ENCODE measurements around the gene ENPP1. TPM values are rescaled to one million over a fixed set of nuclear protein-coding genes. Genes with fewer than 3 reads are reported as not detected.

Gene ENPP1
- total and polyA plus RNA-seq, 2 of the 4 experiments (the other 2 are of a cell fraction) = 10.9 to 38.9 TPM

DNA sequence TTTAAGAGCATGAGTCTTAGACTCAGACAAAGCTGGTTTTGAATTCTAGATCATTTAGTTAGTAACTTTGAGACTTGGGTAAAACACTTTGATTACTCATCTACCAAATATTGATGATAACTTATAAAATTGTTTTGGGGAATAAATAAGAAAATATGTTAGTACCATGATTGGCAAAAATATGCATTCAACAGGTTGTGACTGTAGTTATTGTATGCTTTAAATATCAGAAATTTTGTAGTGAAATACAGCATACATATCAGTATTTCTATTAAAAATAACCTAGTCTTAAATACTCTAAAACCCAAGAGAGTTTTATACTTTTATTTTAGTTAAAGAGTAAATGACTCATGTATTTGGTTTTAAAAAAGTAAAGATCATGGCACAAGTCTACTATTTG, 68.7 kb downstream of the ENPP1 start:
- Histone ChIP-seq H2BK5ac (ENCODE audit: low read depth, low read length, poor library complexity, severe bottlenecking) (no peak overlapping the region), H3K27ac (ENCODE audit: insufficient read depth, low read length) (no peak overlapping the region), H3K79me1 (ENCODE audit: low read depth in 1 of 2, low read length in 2 of 2) (no peaks in the 10 kb centered on the region), H4K20me1 (ENCODE audit: insufficient read depth, low read length) (no peaks in the 10 kb centered on the region), H3K56ac (ENCODE audit: extremely low read depth, insufficient read depth, low read length) (no peak overlapping the region), H3K27me3 (ENCODE audit: control insufficient read depth, insufficient read depth, low read length) (no peaks in the 10 kb centered on the region), H3K18ac (ENCODE audit: low read depth, low read length) (no peak overlapping the region), H3K4me3 (ENCODE audit: insufficient read depth, low read depth, low read length) (no peak overlapping the region), H2BK20ac (ENCODE audit: low read depth, low read length) (no peak overlapping the region), H4K8ac (ENCODE audit: low read depth in 2 of 2, low read length in 2 of 2) (no peak overlapping the region), H3K4me1 (ENCODE audit: control insufficient read depth, insufficient read depth, low read length) (no peaks in the 10 kb centered on the region), H3K36me3 (ENCODE audit: control insufficient read depth, insufficient read depth, low read length) (no peaks in the 10 kb centered on the region), H3K14ac (replicated peaks; ENCODE audit: low read depth, low read length) (no peak overlapping the region), H2AK5ac (ENCODE audit: low read depth, low read length) (no peak overlapping the region), H3K9me1 (ENCODE audit: insufficient read depth, low read length) (peaks cover 3% of the 10 kb centered on the region; the same call in 1 of the 2 replicates), H3K23ac (ENCODE audit: low read depth, low read length) (no peak overlapping the region), H2BK15ac (ENCODE audit: low read depth, low read length) (no peak overlapping the region), H3K9ac (ENCODE audit: low read depth, low read length) (no peak overlapping the region), H2AFZ (replicated peaks; ENCODE audit: low read length, poor library complexity) (no peak overlapping the region), H4K91ac (ENCODE audit: insufficient read depth, low read depth, low read length) (no peak overlapping the region), H3K4me2 (ENCODE audit: low read depth, low read length) (no peak overlapping the region), H3K9me3 (ENCODE audit: control insufficient read depth, insufficient read depth, low read length) (no peaks in the 10 kb centered on the region), H2AK9ac (replicated peaks; ENCODE audit: low read depth, low read length, poor library complexity) (no peak overlapping the region), H2BK120ac (ENCODE audit: low read depth, low read length) (no peak overlapping the region), H4K5ac (ENCODE audit: low read depth, low read length) (no peak overlapping the region), H3K4ac (ENCODE audit: low read depth, low read length) (no peak overlapping the region)
- ATAC-seq (ENCODE audit: low read depth) (no peak), DNase-seq (no peak)
- no TSS peak for BruUV-seq (replicated peaks)
- ChIA-PET POLR2A (ENCODE audit: unreplicated experiment) (no interaction called here), CTCF (no interaction called here)
- dilution Hi-C loops (cut with HindIII; ENCODE audit: low sequenced_read_pairs, unreplicated experiment) = no loop called here
- TF ChIP-seq RFX5 (IDR thresholded peaks at IDR 0.05; ENCODE audit: low read depth, low read length) (no peak), RCOR1 (IDR thresholded peaks at IDR 0.05; ENCODE audit: insufficient replicate concordance, low read length) (no peak), SMC3 (IDR thresholded peaks at IDR 0.05; ENCODE audit: low read depth, low read length) (no peak), MXI1 (IDR thresholded peaks at IDR 0.05; ENCODE audit: borderline replicate concordance, low read depth, low read length) (no peak), CEBPB (IDR thresholded peaks at IDR 0.05; ENCODE audit: low read depth, low read length) (no peak), NFE2L2 (IDR thresholded peaks at IDR 0.05; ENCODE audit: low read depth, low read length) (no peak), RAD21 (IDR thresholded peaks at IDR 0.05; ENCODE audit: low read length) (no peak), CHD1 (IDR thresholded peaks at IDR 0.05; ENCODE audit: low read depth, low read length) (no peak), BHLHE40 (IDR thresholded peaks at IDR 0.05; ENCODE audit: low read depth, low read length) (no peak), FOS (IDR thresholded peaks at IDR 0.05; ENCODE audit: low read depth, low read length) (no peak), MAFK (IDR thresholded peaks at IDR 0.05; ENCODE audit: low read depth, low read length) (no peak), MAZ (IDR thresholded peaks at IDR 0.05; ENCODE audit: borderline replicate concordance, low read depth, low read length) (no peak), POLR2A (IDR thresholded peaks at IDR 0.05; ENCODE audit: low read depth, low read length) (no peak)
- TF ChIP-seq, protein P1, sequence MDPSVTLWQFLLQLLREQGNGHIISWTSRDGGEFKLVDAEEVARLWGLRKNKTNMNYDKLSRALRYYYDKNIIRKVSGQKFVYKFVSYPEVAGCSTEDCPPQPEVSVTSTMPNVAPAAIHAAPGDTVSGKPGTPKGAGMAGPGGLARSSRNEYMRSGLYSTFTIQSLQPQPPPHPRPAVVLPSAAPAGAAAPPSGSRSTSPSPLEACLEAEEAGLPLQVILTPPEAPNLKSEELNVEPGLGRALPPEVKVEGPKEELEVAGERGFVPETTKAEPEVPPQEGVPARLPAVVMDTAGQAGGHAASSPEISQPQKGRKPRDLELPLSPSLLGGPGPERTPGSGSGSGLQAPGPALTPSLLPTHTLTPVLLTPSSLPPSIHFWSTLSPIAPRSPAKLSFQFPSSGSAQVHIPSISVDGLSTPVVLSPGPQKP (IDR thresholded peaks at IDR 0.05; ENCODE audit: borderline replicate concordance, low read depth, low read length) = no peak
- TF ChIP-seq, protein P2, sequence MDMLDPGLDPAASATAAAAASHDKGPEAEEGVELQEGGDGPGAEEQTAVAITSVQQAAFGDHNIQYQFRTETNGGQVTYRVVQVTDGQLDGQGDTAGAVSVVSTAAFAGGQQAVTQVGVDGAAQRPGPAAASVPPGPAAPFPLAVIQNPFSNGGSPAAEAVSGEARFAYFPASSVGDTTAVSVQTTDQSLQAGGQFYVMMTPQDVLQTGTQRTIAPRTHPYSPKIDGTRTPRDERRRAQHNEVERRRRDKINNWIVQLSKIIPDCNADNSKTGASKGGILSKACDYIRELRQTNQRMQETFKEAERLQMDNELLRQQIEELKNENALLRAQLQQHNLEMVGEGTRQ (IDR thresholded peaks at IDR 0.05; ENCODE audit: low read depth, low read length) = no peak
- TF ChIP-seq, protein P3, sequence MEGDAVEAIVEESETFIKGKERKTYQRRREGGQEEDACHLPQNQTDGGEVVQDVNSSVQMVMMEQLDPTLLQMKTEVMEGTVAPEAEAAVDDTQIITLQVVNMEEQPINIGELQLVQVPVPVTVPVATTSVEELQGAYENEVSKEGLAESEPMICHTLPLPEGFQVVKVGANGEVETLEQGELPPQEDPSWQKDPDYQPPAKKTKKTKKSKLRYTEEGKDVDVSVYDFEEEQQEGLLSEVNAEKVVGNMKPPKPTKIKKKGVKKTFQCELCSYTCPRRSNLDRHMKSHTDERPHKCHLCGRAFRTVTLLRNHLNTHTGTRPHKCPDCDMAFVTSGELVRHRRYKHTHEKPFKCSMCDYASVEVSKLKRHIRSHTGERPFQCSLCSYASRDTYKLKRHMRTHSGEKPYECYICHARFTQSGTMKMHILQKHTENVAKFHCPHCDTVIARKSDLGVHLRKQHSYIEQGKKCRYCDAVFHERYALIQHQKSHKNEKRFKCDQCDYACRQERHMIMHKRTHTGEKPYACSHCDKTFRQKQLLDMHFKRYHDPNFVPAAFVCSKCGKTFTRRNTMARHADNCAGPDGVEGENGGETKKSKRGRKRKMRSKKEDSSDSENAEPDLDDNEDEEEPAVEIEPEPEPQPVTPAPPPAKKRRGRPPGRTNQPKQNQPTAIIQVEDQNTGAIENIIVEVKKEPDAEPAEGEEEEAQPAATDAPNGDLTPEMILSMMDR (conservative IDR thresholded peaks at IDR 0.05; ENCODE audit: low read depth, low read length) = no peak
- intact Hi-C loops (cut with micrococcal nuclease) = no loop called here
- in situ Hi-C loops (cut with MboI; ENCODE audit: low sequenced_read_pairs) = no loop called here

Data from IMR-90 (cell line).